ENCODE measurements around the gene TTC39B. TPM values are rescaled to one million over a fixed set of nuclear protein-coding genes. Genes with fewer than 3 reads are reported as not detected.

TTC39B gene
- total RNA-seq, 2 experiments from 2014 or later, result 17.8 to 20.3 TPM

DNA sequence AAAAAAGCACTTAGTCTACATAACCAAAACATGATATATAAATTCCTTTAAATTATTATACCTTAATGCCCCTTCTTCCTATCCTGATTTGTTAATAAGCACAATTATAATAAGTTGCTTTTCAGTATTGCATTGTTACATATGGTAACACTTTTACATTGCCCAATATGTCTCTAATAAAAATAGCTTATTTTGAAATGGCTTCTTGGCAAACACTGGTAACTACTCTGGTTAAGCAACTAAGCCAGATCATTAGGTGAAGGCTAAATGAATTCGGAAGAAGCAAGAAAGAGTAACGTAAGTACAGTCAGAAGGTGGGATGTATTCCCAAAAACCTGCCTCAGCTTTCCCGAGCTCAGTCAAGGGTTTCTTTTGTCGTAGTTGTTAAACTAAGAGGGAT lies 85.3 kb downstream of the TTC39B start:
- ATAC-seq, result no peak
- Mint-ChIP-seq H3K27ac (no peak overlapping the region), H3K36me3 (ENCODE audit: low read depth) (peaks cover 16% of the 10 kb centered on the region), H3K27me3 (ENCODE audit: low read depth) (no peaks in the 10 kb centered on the region), H3K9me3 (ENCODE audit: insufficient read depth) (no peaks in the 10 kb centered on the region), H3K4me1 (ENCODE audit: low read depth) (no peaks in the 10 kb centered on the region), H3K4me3 (no peak overlapping the region)
- DNase-seq, result no peak
- CTCF ChIA-PET, result interaction anchor here (2.4 to 3.9 kb wide), 3 partner anchors 9 to 11 kb away, joined by 8 to 14 read pairs (median 12); no protein-coding TSS in a partner anchor
- POLR2A ChIA-PET, result no interaction called here

DNA sequence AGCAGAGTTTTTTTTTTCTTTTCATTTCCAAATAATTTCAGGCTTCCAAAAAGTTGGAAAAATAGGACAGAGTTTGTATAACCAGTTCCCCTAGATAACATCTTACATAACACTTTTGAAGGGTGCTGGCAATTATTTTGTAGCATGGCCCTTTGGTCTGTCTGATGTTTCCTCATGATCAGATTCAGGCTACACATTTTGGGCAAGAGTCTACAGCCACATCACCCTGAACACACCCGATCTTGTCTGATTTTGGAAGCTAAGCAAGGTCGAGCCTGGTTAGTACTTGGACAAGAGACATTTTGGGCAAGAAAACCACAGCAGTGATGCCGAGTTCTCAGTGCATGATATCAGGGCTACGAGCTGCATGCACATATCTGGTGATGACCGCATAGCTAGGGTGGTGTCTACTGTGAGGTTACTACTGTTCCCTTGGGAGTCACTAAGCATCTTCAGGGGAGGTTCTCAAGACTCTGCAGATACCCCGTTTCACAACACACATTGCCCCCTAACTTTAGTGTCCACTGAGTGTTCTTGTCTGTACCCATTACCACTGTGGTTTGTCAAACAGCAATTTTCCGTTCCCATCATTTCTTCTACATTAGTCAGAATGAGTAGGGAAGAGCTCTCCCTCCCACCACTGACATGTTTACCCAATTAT lies 86.2 kb downstream of the TTC39B start:
- ATAC-seq, result no peak
- no peaks in the 10 kb centered on the region for H3K9me3 Mint-ChIP-seq (ENCODE audit: insufficient read depth)
- no peak for DNase-seq
- no peaks in the 10 kb centered on the region for H3K27me3 Mint-ChIP-seq (ENCODE audit: low read depth)
- no peak overlapping the region for H3K27ac Mint-ChIP-seq
- ChIA-PET POLR2A (interaction anchor here (0.6 kb wide), 1 partner anchor 73 kb away, joined by 3 read pairs; no protein-coding TSS in a partner anchor), CTCF (interaction anchor here (0.9 to 3.9 kb wide), 3 partner anchors 8 to 10 kb away, joined by 4 to 14 read pairs (median 12); no protein-coding TSS in a partner anchor)
- no peak overlapping the region for H3K4me3 Mint-ChIP-seq
- no peaks in the 10 kb centered on the region for H3K4me1 Mint-ChIP-seq (ENCODE audit: low read depth)
- H3K36me3 Mint-ChIP-seq (ENCODE audit: low read depth), result peaks cover 16% of the 10 kb centered on the region

DNA sequence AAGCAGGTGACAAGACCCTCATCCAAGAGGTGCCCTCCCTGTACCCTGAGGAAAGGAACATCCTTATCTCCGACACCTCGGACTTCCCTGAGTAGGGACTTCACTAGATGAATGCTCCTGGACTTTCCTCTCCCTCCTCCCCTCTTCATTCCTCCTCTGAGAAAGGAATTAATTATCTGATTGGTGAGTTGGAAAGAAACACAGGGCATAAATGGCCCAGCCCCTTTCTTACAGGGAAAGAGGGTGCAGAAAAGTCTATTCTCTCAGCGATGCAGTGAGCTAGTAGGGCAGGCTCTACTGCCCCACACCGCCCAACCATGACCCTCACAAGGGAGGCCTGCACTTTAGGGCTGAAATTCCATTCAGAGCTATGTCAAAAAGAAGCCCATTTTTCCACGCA lies 87.5 kb downstream of the TTC39B start:
- no peak overlapping the region for H3K27ac Mint-ChIP-seq
- H3K36me3 Mint-ChIP-seq (ENCODE audit: low read depth), result peaks cover 14% of the 10 kb centered on the region
- H3K9me3 Mint-ChIP-seq (ENCODE audit: insufficient read depth), result no peaks in the 10 kb centered on the region
- DNase-seq, result no peak
- CTCF ChIA-PET, result interaction anchor here (0.9 to 3.9 kb wide), 3 partner anchors 9 to 12 kb away, joined by 4 to 12 read pairs (median 9); no protein-coding TSS in a partner anchor
- no peak for ATAC-seq
- POLR2A ChIA-PET, result no interaction called here
- H3K4me1 Mint-ChIP-seq (ENCODE audit: low read depth), result no peaks in the 10 kb centered on the region
- H3K27me3 Mint-ChIP-seq (ENCODE audit: low read depth), result no peaks in the 10 kb centered on the region
- no peak overlapping the region for H3K4me3 Mint-ChIP-seq

DNA sequence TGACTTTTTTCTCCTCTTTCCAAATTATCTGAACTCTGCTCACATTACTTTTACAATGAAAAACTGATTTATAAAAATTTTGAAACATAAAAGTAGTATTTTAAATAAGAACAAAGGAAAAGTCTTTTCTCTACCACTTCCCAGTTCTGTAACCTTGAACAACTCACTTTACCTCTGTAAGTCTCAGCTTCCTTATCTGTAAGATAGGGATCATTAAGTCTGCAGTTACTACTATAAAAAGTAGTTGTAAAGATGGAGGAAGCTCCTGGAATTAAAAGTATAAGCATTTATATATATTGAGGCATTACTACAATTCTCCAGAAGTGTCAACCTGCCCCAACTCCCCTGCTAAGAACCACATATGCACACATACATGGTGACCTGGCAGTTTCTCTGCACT lies 88.0 kb downstream of the TTC39B start:
- CTCF ChIA-PET, result interaction anchor here (2.3 kb wide), 1 partner anchor 13 kb away, joined by 9 read pairs; no protein-coding TSS in a partner anchor
- no peak overlapping the region for H3K27ac Mint-ChIP-seq
- ATAC-seq, result no peak
- POLR2A ChIA-PET, result no interaction called here
- no peak overlapping the region for H3K4me3 Mint-ChIP-seq
- H3K9me3 Mint-ChIP-seq (ENCODE audit: insufficient read depth), result no peaks in the 10 kb centered on the region
- DNase-seq, result no peak
- H3K27me3 Mint-ChIP-seq (ENCODE audit: low read depth), result no peaks in the 10 kb centered on the region
- no peaks in the 10 kb centered on the region for H3K4me1 Mint-ChIP-seq (ENCODE audit: low read depth)
- H3K36me3 Mint-ChIP-seq (ENCODE audit: low read depth), result peaks cover 10% of the 10 kb centered on the region

DNA sequence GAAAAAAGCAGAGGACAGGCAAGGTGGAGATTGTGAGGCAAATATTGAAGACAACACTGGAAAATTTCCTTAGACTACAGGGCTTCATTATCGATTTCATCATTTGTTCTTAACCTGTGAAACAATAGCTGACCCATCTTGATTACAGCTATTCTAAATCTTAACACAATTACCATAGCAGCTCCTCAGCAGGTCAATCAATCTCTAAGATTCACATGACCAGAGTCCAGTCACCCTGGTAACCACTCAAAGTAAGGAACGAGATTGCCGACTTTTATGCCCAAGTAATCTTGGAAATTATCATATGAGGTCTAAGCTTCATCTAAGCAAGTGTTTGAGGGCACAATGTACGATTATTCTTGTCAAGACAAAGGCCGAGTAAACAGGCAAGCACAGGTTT lies 93.8 kb downstream of the TTC39B start:
- ChIA-PET POLR2A (no interaction called here), CTCF (interaction anchor here (0.9 to 2.4 kb wide), 12 partner anchors 8 to 428 kb away, joined by 3 to 14 read pairs (median 4); no protein-coding TSS in a partner anchor)
- peaks cover 15% of the 10 kb centered on the region for H3K36me3 Mint-ChIP-seq (ENCODE audit: low read depth)
- no peaks in the 10 kb centered on the region for H3K4me1 Mint-ChIP-seq (ENCODE audit: low read depth)
- DNase-seq, result no peak
- H3K27me3 Mint-ChIP-seq (ENCODE audit: low read depth), result no peaks in the 10 kb centered on the region
- ATAC-seq, result no peak
- H3K9me3 Mint-ChIP-seq (ENCODE audit: insufficient read depth), result no peaks in the 10 kb centered on the region
- no peak overlapping the region for H3K4me3 Mint-ChIP-seq
- no peak overlapping the region for H3K27ac Mint-ChIP-seq

DNA sequence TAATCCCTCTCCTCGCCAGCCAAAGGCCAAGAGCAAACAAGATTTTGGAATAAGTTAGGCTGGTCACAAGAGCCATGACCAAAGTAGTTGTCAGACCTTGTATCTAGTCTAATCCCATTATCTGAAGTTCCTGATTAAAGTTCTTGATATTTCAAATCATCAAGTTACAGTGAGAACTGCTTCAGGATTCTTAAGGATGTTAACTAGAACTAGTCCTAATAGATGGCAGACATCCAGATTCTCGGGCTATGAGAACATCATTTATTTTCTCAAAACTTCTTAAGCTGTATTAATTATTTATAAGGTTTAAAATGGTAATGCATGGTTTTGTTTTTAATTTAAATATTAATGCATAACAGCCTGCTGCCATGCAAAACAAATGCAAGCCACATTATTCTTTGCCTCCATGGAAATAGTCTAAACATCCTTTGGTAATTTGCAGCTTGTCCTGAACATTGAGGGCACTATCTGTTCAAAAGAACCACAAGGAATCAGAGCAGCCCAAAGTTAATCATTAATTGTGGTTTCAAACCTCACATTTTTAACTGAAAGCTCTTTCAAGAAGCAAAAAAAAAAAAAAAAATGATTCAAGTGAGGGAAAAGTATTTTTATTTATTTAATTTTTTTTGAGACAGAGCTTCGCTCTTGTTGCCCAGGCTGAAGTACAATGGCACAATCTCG lies 95.1 kb downstream of the TTC39B start:
- H3K4me1 Mint-ChIP-seq (ENCODE audit: low read depth), result no peaks in the 10 kb centered on the region
- no peaks in the 10 kb centered on the region for H3K27me3 Mint-ChIP-seq (ENCODE audit: low read depth)
- ChIA-PET CTCF (interaction anchor here (0.7 to 2.4 kb wide), 18 partner anchors 10 to 430 kb away, joined by 3 to 14 read pairs (median 4); partner anchors contain the start of gene TTC39B), POLR2A (no interaction called here)
- no peak overlapping the region for H3K27ac Mint-ChIP-seq
- H3K9me3 Mint-ChIP-seq (ENCODE audit: insufficient read depth), result peaks cover 6% of the 10 kb centered on the region
- H3K4me3 Mint-ChIP-seq, result no peak overlapping the region
- DNase-seq, result no peak
- no peak for ATAC-seq
- peaks cover 21% of the 10 kb centered on the region for H3K36me3 Mint-ChIP-seq (ENCODE audit: low read depth)

DNA sequence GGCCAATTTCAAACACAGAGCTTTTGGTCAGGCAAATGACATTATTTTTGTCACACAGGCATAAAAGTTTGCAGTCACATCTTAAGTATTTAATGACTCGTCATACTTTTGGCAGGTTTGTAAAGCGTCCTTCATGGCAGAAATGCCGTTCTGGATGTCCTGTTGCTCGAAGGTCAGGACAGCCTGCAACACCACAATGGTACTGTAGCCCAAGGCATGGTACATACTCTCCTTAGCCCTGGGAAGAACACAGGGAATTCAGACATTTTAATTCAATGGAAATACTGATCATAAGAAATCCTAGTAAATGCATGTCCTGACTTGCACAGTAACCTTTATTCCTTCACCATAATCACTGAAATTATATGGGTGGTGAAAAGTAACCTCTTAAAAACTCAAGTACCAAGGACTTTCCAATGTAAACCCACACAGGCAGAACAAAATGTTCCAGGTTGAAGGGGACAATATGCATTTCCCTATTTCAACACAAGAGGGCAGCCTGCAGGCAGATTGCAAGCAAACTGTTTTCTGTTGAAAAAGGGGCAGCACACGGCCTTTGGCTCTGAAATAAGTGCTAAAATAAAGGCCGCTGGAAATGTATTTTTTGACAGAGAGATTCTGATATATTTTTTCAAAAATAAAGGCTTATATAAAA lies 95.7 kb downstream of the TTC39B start:
- Mint-ChIP-seq H3K4me1 (ENCODE audit: low read depth) (no peaks in the 10 kb centered on the region), H3K4me3 (no peak overlapping the region), H3K27ac (no peak overlapping the region), H3K36me3 (ENCODE audit: low read depth) (peaks cover 25% of the 10 kb centered on the region), H3K27me3 (ENCODE audit: low read depth) (no peaks in the 10 kb centered on the region), H3K9me3 (ENCODE audit: insufficient read depth) (peaks cover 7% of the 10 kb centered on the region)
- POLR2A ChIA-PET, result no interaction called here
- CTCF ChIA-PET, result interaction anchor here (0.6 to 2.3 kb wide), 16 partner anchors 10 to 207 kb away, joined by 3 to 12 read pairs (median 4); partner anchors contain the start of gene TTC39B
- peak; percentile 76 for DNase-seq
- ATAC-seq, result peak; percentile 44

DNA sequence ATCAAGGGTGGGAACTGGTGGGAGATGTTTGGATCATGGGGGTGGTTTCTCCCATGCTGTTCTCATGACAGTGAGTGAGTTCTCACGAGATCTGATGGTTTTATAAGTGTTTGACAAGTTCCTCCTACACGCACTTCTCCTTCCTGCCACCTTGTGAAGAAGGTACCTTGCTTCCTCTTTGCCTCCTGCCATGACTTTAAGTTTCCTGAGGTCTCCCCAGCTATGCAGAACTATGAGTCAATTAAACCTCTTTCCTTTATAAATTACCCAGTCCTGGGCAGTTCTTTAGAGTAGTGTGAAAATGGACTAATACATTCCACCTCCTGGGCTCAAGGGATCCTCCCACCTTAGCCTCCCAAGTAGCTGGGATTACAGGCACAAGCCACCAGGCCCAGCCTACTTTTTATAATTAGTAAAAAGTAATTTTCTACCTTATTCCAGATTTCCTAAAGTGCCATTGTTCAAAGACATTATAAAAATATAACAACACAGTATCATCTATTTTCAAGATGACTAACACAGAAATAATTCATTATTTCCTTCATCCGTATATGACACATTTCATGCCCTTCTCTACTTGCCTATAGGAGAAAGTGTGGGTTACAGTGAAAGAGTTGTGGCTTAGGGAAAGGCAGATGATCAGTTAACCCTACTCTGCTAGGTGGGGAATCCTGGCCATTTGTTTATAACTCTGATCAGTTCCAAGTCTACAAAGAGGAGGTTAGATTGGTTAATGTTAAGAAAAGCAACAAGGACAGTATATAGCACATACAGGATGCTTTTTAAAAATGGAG lies 99.9 kb downstream of the TTC39B start:
- ChIA-PET CTCF (no interaction called here), POLR2A (interaction anchor here (0.7 kb wide), 1 partner anchor 308 kb away, joined by 4 read pairs; no protein-coding TSS in a partner anchor)
- peaks cover 35% of the 10 kb centered on the region for H3K36me3 Mint-ChIP-seq (ENCODE audit: low read depth)

DNA sequence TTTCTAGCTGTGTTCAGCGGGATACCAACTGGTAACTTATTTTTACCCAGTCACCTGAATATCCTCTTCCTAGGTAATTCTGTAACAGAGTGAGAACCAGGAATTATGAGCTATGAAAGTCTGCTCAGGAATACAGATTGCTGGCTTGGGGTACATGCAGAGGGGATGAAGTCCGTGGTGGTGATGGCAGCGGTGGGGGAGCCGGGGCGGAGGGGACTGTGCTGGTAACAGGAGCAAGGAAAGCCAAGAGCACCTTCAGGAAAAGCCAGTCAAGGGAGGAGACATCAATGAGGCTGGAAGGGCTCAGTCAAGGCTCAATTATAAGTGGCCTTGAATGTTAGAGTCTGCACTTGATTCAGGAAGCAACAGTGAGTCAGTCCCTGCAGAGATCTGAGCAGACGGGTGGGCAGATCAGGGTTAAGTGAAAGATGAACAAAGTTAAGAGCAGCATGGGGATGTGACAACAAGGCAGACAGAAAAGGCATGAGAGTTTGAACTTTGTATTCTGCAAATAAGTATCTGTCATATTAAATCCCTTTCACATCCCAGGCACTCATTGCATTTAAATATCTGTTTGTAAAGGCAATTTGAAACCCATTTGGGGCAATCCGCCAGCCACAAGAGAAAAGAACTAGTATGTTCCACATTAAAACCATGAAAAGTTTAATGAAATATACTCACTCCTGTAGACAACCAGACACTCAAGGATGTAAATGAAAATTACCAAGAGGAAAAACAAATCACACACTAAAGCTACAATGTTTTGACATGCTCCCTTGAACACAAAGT lies 101.2 kb downstream of the TTC39B start:
- CTCF ChIA-PET, result interaction anchor here (0.9 to 1.0 kb wide), 2 partner anchors 8 to 105 kb away, joined by 4 read pairs; no protein-coding TSS in a partner anchor
- H3K4me1 Mint-ChIP-seq (ENCODE audit: low read depth), result no peaks in the 10 kb centered on the region
- POLR2A ChIA-PET, result interaction anchor here (1.1 kb wide), 1 partner anchor 21 kb away, joined by 3 read pairs; no protein-coding TSS in a partner anchor
- H3K4me3 Mint-ChIP-seq, result no peak overlapping the region
- peaks cover 7% of the 10 kb centered on the region for H3K9me3 Mint-ChIP-seq (ENCODE audit: insufficient read depth)
- H3K27me3 Mint-ChIP-seq (ENCODE audit: low read depth), result no peaks in the 10 kb centered on the region
- ATAC-seq (no peak), DNase-seq (no peak)
- H3K36me3 Mint-ChIP-seq (ENCODE audit: low read depth), result peaks cover 35% of the 10 kb centered on the region
- no peak overlapping the region for H3K27ac Mint-ChIP-seq

More for the DNA sequence above, 99.9 kb downstream of the TTC39B start:
- no peak for ATAC-seq
- Mint-ChIP-seq H3K4me3 (no peak overlapping the region), H3K4me1 (ENCODE audit: low read depth) (no peaks in the 10 kb centered on the region), H3K27ac (no peak overlapping the region), H3K27me3 (ENCODE audit: low read depth) (no peaks in the 10 kb centered on the region), H3K9me3 (ENCODE audit: insufficient read depth) (peaks cover 7% of the 10 kb centered on the region)
- no peak for DNase-seq

DNA sequence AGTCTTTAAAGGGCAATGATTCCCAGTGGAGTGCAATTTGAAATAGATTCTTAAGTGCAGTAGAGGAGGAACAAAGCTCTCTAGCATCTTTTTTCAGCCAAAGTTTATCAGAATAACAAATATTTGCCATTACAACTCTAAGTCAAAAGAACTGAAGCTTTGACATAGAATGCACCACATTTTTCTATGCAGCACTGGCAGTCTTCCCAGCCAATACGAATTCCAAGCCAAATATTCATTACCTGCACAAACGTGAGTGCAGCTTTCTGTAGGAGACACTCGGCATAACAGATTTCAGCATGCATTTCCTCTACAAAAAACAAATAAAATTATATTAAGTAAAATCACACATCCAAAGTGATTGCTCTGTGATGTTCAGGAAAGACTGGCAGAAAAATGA lies 103.4 kb downstream of the TTC39B start:
- DNase-seq (no peak), ATAC-seq (no peak)
- Mint-ChIP-seq H3K4me3 (no peak overlapping the region), H3K36me3 (ENCODE audit: low read depth) (peaks cover 23% of the 10 kb centered on the region), H3K27ac (no peak overlapping the region), H3K27me3 (ENCODE audit: low read depth) (no peaks in the 10 kb centered on the region), H3K9me3 (ENCODE audit: insufficient read depth) (peaks cover 7% of the 10 kb centered on the region), H3K4me1 (ENCODE audit: low read depth) (no peaks in the 10 kb centered on the region)
- POLR2A ChIA-PET, result no interaction called here
- CTCF ChIA-PET, result no interaction called here

DNA sequence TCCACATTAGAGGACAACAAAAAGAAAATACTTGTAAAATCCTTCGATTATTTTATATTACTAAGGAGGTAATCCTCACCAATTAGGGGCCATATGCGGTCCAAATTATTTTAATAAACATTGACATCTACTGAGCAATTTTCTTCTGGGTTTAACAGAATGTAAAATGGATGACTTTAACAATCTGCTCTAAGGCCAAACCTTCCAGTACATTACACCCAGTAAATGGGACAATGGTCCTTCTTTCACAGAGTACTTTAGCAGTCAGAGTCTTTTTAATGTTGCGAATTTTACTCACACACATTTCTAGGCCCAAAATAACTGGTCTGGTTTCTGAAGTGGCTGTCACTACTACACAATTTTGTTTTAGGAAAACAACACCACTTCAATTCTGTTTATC lies 106.9 kb downstream of the TTC39B start:
- no peak for DNase-seq
- H3K36me3 Mint-ChIP-seq (ENCODE audit: low read depth), result peaks cover 21% of the 10 kb centered on the region
- no peak overlapping the region for H3K27ac Mint-ChIP-seq
- ATAC-seq, result no peak
- H3K9me3 Mint-ChIP-seq (ENCODE audit: insufficient read depth), result peaks cover 5% of the 10 kb centered on the region
- H3K4me1 Mint-ChIP-seq (ENCODE audit: low read depth), result no peaks in the 10 kb centered on the region
- H3K27me3 Mint-ChIP-seq (ENCODE audit: low read depth), result no peaks in the 10 kb centered on the region
- POLR2A ChIA-PET, result no interaction called here
- CTCF ChIA-PET, result no interaction called here
- no peak overlapping the region for H3K4me3 Mint-ChIP-seq
